Measurements from ENCODE around the gene RAB10. TPM values are rescaled to one million over a fixed set of nuclear protein-coding genes. Genes with fewer than 3 reads are reported as not detected.

RAB10 gene
- total RNA-seq, 2 donors from 2014 or later = 73.9 to 80.8 TPM

DNA sequence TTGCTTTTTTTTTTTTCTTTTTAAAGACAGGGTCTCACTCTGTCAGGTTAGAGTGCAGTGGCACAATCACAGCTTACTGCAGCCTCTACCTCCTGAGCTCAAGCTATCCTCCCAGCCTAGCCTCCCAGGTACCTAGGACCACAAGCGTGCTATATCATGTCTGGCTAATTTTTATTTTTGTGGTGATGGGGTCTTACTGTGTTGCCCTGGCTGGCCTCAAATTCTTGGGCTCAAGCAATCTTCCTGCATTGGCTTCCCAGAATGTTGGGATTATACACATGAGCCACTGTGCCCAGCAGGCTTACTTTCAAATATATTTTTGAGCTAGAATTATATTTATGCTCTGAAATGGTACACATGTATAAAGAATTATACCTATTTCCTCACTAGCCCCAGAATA is 85.6 kb downstream of the RAB10 start:
- no peak overlapping the region for H3K4me3 ChIP-seq
- DNase-seq (ENCODE audit: low spot score) = no peak
- no peak for ATAC-seq (ENCODE audit: insufficient number of reproducible peaks, low FRiP score, low read depth)
- no peak overlapping the region for H3K27ac ChIP-seq
- H3K9me3 ChIP-seq = no peaks in the 10 kb centered on the region
- TF ChIP-seq CTCF (IDR thresholded peaks at IDR 0.05) = no peak
- no peaks in the 10 kb centered on the region for H3K27me3 ChIP-seq (replicated peaks; ENCODE audit: insufficient read depth)
- no peaks in the 10 kb centered on the region for H3K36me3 ChIP-seq
- H3K4me1 ChIP-seq (ENCODE audit: control insufficient read depth in 1 of 2, low read depth in 2 of 2) = no peaks in the 10 kb centered on the region

DNA sequence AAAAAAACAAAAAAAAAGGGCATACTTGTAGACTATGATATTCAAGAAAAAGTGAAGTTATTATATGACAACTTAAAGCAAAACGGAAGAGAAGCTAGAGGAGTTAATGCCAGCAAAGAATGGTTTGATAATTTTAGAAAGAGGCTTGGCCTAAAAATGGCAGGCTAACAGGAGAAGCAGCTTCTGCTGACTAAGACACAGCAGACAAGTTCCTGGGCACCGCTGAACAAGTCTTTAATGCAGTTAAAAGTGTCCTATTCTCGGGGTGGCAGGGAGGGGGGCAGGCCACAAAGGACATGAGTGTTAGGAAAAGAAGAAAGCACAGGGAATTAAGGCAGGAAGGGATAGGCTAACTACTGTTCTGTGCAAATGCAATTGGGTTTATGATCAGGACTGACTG is 88.7 kb downstream of the RAB10 start:
- Histone ChIP-seq H3K27ac (no peak overlapping the region), H3K4me1 (ENCODE audit: control insufficient read depth in 1 of 2, low read depth in 2 of 2) (peaks cover 6 to 13% of the 10 kb centered on the region in 2 donors), H3K4me3 (no peak overlapping the region), H3K27me3 (replicated peaks; ENCODE audit: insufficient read depth) (no peaks in the 10 kb centered on the region), H3K36me3 (no peaks in the 10 kb centered on the region), H3K9me3 (no peaks in the 10 kb centered on the region)
- ATAC-seq (ENCODE audit: insufficient number of reproducible peaks, low FRiP score, low read depth) = no peak
- no peak for TF ChIP-seq CTCF (IDR thresholded peaks at IDR 0.05)
- DNase-seq (ENCODE audit: low spot score) = no peak

GRCh38 chr2:26123426-26123825 is 89.5 kb downstream of the RAB10 start:
- no peak for DNase-seq (ENCODE audit: low spot score)
- H3K4me3 ChIP-seq = no peak overlapping the region
- H3K27ac ChIP-seq = no peak overlapping the region
- TF ChIP-seq CTCF (IDR thresholded peaks at IDR 0.05) = no peak
- H3K36me3 ChIP-seq = peaks cover 7% of the 10 kb centered on the region
- no peak for ATAC-seq (ENCODE audit: insufficient number of reproducible peaks, low FRiP score, low read depth)
- H3K27me3 ChIP-seq (replicated peaks; ENCODE audit: insufficient read depth) = no peaks in the 10 kb centered on the region
- peaks cover 6 to 13% of the 10 kb centered on the region in 2 donors for H3K4me1 ChIP-seq (ENCODE audit: control insufficient read depth in 1 of 2, low read depth in 2 of 2)
- H3K9me3 ChIP-seq = no peaks in the 10 kb centered on the region

- H3K4me1 ChIP-seq (ENCODE audit: control insufficient read depth in 1 of 2, low read depth in 2 of 2) = peaks cover 6 to 13% of the 10 kb centered on the region in 2 donors
- H3K4me3 ChIP-seq = no peak overlapping the region
- H3K27me3 ChIP-seq (replicated peaks; ENCODE audit: insufficient read depth) = no peaks in the 10 kb centered on the region
- no peak overlapping the region for H3K27ac ChIP-seq
- no peak for TF ChIP-seq CTCF (IDR thresholded peaks at IDR 0.05)
- H3K9me3 ChIP-seq = no peaks in the 10 kb centered on the region
- ATAC-seq (ENCODE audit: insufficient number of reproducible peaks, low FRiP score, low read depth) (no peak), DNase-seq (ENCODE audit: low spot score) (no peak)
- H3K36me3 ChIP-seq = peaks cover 9% of the 10 kb centered on the region
These were observed 92.2 kb downstream of the RAB10 start for GRCh38 chr2:26126074-26126473.

GRCh38 chr2:26128176-26128575 is 94.3 kb downstream of the RAB10 start:
- DNase-seq (ENCODE audit: low spot score) (no peak), ATAC-seq (ENCODE audit: insufficient number of reproducible peaks, low FRiP score, low read depth) (no peak)
- no peak for TF ChIP-seq CTCF (IDR thresholded peaks at IDR 0.05)
- Histone ChIP-seq H3K9me3 (no peaks in the 10 kb centered on the region), H3K27me3 (replicated peaks; ENCODE audit: insufficient read depth) (no peaks in the 10 kb centered on the region), H3K4me3 (no peak overlapping the region), H3K27ac (no peak overlapping the region), H3K4me1 (ENCODE audit: control insufficient read depth in 1 of 2, low read depth in 2 of 2) (peaks cover 6 to 13% of the 10 kb centered on the region in 2 donors), H3K36me3 (peaks cover 9% of the 10 kb centered on the region)
